H1 (cell line): ENCODE data around the gene PCSK4. TPM values are rescaled to one million over a fixed set of nuclear protein-coding genes. Genes with fewer than 3 reads are reported as not detected.

ENCODE experiments used
- HDAC2 ChIP-seq, 2 experiments: fragments of 300-600 bp in 1 of 2; sonication (generic) in 1 of 2; IDR thresholded peaks; 2 replicates each; pipeline ENCODE4 v1.6.1; 2011 to 2012; ENCODE audit warnings: low read depth in 2 of 2, low read length in 2 of 2, mild to moderate bottlenecking in 2 of 2, moderate library complexity in 2 of 2, borderline replicate concordance in 1 of 2, inconsistent platforms in 1 of 2
- TAF1 ChIP-seq: IDR thresholded peaks from 2 replicates; pipeline ENCODE4 v1.6.1; 2011; ENCODE audit warnings: mild to moderate bottlenecking, low read depth, low read length
- polyA plus RNA-seq, 7 experiments: library from polyadenylated mRNA; depleted of rRNA in 3 of 7; stranded (reverse) in 5 of 7; unstranded in 2 of 7; fragments of >200 nt in 5 of 7; fragments of 200-250 nt in 2 of 7; gene quantifications; 1 replicate in 5 of 7; 2 replicates in 1 of 7; 4 replicates in 1 of 7; pipeline versions ENCODE4 v1.2.1 to v1.2.3, GENCODE V29; 2011 to 2013; ENCODE audit warnings: missing spikeins in 2 of 7, mixed read lengths in 2 of 7
- total RNA-seq: library from RNA; stranded (reverse); fragmentation: NEBNext Ultra II Directional; extraction: Animal tissue kit (Norgen Biotek cat#: 25700); gene quantifications from 2 replicates; pipeline ENCODE4 v1.2.1, GENCODE V29; 2021

PCSK4 gene
- total and polyA plus RNA-seq, 2 of the 8 experiments (the other 6 are each of a cell fraction or from before 2014, with no cell fraction given) = 9.8 to 10.7 TPM

- TF ChIP-seq HDAC2 (IDR thresholded peaks at IDR 0.05; ENCODE audit: borderline replicate concordance in 1 of 2, low read depth in 2 of 2, low read length in 2 of 2) (no peak), TAF1 (no peak)
These were observed 7.6 kb downstream of the PCSK4 start (continued) for GRCh38 chr19:1482361-1483130.
